ENCODE data around the gene BNC2. TPM values are rescaled to one million over a fixed set of nuclear protein-coding genes. Genes with fewer than 3 reads are reported as not detected.

Gene BNC2
- total and polyA plus RNA-seq, 2 of the 13 experiments (the other 11 are each of a cell fraction or from before 2014, with no cell fraction given): not detected

GRCh38 chr9:16593746-16594145 is 276.7 kb downstream of the BNC2 start:
- TF ChIP-seq NPAS2 (CRISPR knock-in tag; IDR thresholded peaks at IDR 0.05; ENCODE audit: borderline replicate concordance) (no peak), HNRNPH1 (optimal IDR thresholded peaks at IDR 0.05; ENCODE audit: low read depth, low read length) (no peak), JUNB (CRISPR knock-in tag; IDR thresholded peaks at IDR 0.05; ENCODE audit: borderline replicate concordance) (no peak), MAFF (IDR thresholded peaks at IDR 0.05; ENCODE audit: low read depth, low read length) (peak; percentile 92), ZNF691 (CRISPR knock-in tag; IDR thresholded peaks at IDR 0.05; ENCODE audit: borderline replicate concordance, low read depth) (no peak), LBX2 (CRISPR knock-in tag; IDR thresholded peaks at IDR 0.05; ENCODE audit: borderline replicate concordance) (no peak), ZC3H4 (CRISPR knock-in tag; IDR thresholded peaks at IDR 0.05; ENCODE audit: borderline replicate concordance) (no peak), POLR2G (IDR thresholded peaks at IDR 0.05; ENCODE audit: low read depth, low read length) (no peak), ZNF329 (CRISPR knock-in tag; IDR thresholded peaks at IDR 0.05; ENCODE audit: low read depth) (no peak), SOX6 (IDR thresholded peaks at IDR 0.05) (no peak), SOX6 (CRISPR knock-in tag; IDR thresholded peaks at IDR 0.05) (no peak), E2F1 (CRISPR knock-in tag; IDR thresholded peaks at IDR 0.05) (no peak), CBX5 (CRISPR knock-in tag; IDR thresholded peaks at IDR 0.05; ENCODE audit: borderline replicate concordance) (no peak), MAFK (conservative IDR thresholded peaks at IDR 0.05 in 1 of 2, IDR thresholded peaks at IDR 0.05 in 1 of 2; ENCODE audit: low read length in 2 of 2) (peak; percentile 88 to 94), SMAD1 (CRISPR knock-in tag; IDR thresholded peaks at IDR 0.05; ENCODE audit: borderline replicate concordance, low read depth) (no peak), DBP (CRISPR knock-in tag; IDR thresholded peaks at IDR 0.05; ENCODE audit: not compliant biosample characterization) (no peak)
- DNase-seq (ENCODE audit: low spot score) (no peak), ATAC-seq (no peak), FAIRE-seq (no peak)
- H3K4me1 ChIP-seq (ENCODE audit: insufficient read depth, low read length): no peaks in the 10 kb centered on the region
- in situ Hi-C loops (cut with HindIII; ENCODE audit: extremely low pct_ligation_motif_present, low pct_unique_long_range_greater_than_20kb): no loop called here
- H4K20me1 ChIP-seq (ENCODE audit: insufficient read depth, low read length): no peaks in the 10 kb centered on the region
- intact Hi-C loops (cut with micrococcal nuclease; ENCODE audit: unreplicated experiment): no loop called here
- ChIA-PET CTCF (ENCODE audit: low intra/inter-chr PET ratio, low total read pairs) (no interaction called here), POLR2A (no interaction called here)
- H3K9me3 ChIP-seq (ENCODE audit: low read length): no peaks in the 10 kb centered on the region
- H3K27ac ChIP-seq (ENCODE audit: extremely low read length, insufficient read depth, low read length): no peak overlapping the region
- BruUV-seq (replicated peaks): no TSS peak
- H3K9ac ChIP-seq (ENCODE audit: insufficient read depth, low read depth, low read length): no peak overlapping the region
- no peak overlapping the region for H2AFZ ChIP-seq (ENCODE audit: low read length)
- no peaks in the 10 kb centered on the region for H3K79me2 ChIP-seq (ENCODE audit: insufficient read depth, low read length)
- H3K4me3 ChIP-seq (replicated peaks in 1 of 3; ENCODE audit: insufficient read depth in 1 of 3, low read depth in 2 of 3, low read length in 3 of 3): no peak overlapping the region
- H3K4me2 ChIP-seq (ENCODE audit: low read depth, low read length): no peak overlapping the region
- no peaks in the 10 kb centered on the region for H3K27me3 ChIP-seq (ENCODE audit: control insufficient read depth in 1 of 2, insufficient read depth in 2 of 2, low read length in 2 of 2)
- WGBS (ENCODE audit: low lambda C conversion rate): 3% methylated on average over 1 of the region's 1 CpG
- H3K36me3 ChIP-seq (replicated peaks in 1 of 2; ENCODE audit: control insufficient read depth in 1 of 2, insufficient read depth in 2 of 2, low read length in 2 of 2): no peaks in the 10 kb centered on the region
